Karpas-422 (cell line): Measurements from ENCODE around the gene ARID1B. TPM values are rescaled to one million over a fixed set of nuclear protein-coding genes. Genes with fewer than 3 reads are reported as not detected.

ENCODE experiments used
- DNase-seq: peaks from one replicate; pipeline ENCODE4 v3.0.0-alpha.2; 2015
- H2AFZ ChIP-seq: fragments of 200-600 bp; sonication (generic); 2 replicates; pipeline ENCODE4 v1.6.1; 2014; ENCODE audit warnings: antibody characterized with exemption, low read length, mixed read lengths
- H3K27ac ChIP-seq: fragments of 200-600 bp; sonication (generic); 2 replicates; pipeline ENCODE4 v1.5.1; 2014; ENCODE audit warnings: mild to moderate bottlenecking, low read length, moderate library complexity
- H3K27me3 ChIP-seq: fragments of 200-600 bp; sonication (generic); 2 replicates; pipeline ENCODE4 v1.6.1; 2014; ENCODE audit warnings: low read length, mixed read lengths
- H3K36me3 ChIP-seq: fragments of 200-600 bp; sonication (generic); 2 replicates; pipeline ENCODE4 v1.6.1; 2014; ENCODE audit warnings: low read length, mixed read lengths; ENCODE audit not compliant: insufficient read depth
- H3K4me1 ChIP-seq: fragments of 200-600 bp; sonication (generic); 2 replicates; pipeline ENCODE4 v1.6.1; 2014; ENCODE audit warnings: mild to moderate bottlenecking, low read length, mixed read lengths
- H3K4me2 ChIP-seq: fragments of 200-600 bp; sonication (generic); 2 replicates; pipeline ENCODE4 v1.6.1; 2014; ENCODE audit warnings: low read length, low read depth, mild to moderate bottlenecking; ENCODE audit not compliant: poor library complexity, severe bottlenecking
- H3K4me3 ChIP-seq: fragments of 200-600 bp; sonication (generic); 2 replicates; pipeline ENCODE4 v1.5.1; 2014; ENCODE audit warnings: mild to moderate bottlenecking, antibody characterized with exemption, low read length, mixed read lengths
- H3K79me2 ChIP-seq: fragments of 200-600 bp; sonication (generic); 2 replicates; pipeline ENCODE4 v1.6.1; 2014; ENCODE audit warnings: mild to moderate bottlenecking, low read length, mixed read lengths
- H3K9ac ChIP-seq: fragments of 200-600 bp; sonication (generic); 2 replicates; pipeline ENCODE4 v1.6.0; 2014; ENCODE audit warnings: low read length
- H3K9me2 ChIP-seq: fragments of 200-600 bp; sonication (generic), shearing (Covaris generic); replicated peaks from 2 replicates; pipeline ENCODE4 v1.6.0; 2014; ENCODE audit warnings: mild to moderate bottlenecking, low read length, moderate library complexity; ENCODE audit not compliant: insufficient read depth
- H3K9me3 ChIP-seq: fragments of 300-700, 200-600 bp; sonication (generic); 2 replicates; pipeline ENCODE4 v1.6.1; 2014; ENCODE audit warnings: low read length, mixed read lengths
- H4K20me1 ChIP-seq: fragments of 200-600 bp; sonication (generic); 2 replicates; pipeline ENCODE4 v1.6.1; 2014; ENCODE audit warnings: mild to moderate bottlenecking, antibody characterized with exemption, low read length, low read depth; ENCODE audit not compliant: insufficient read depth
- total RNA-seq: library from RNA; depleted of rRNA; stranded (reverse); fragments of >200 nt; shearing (Covaris generic); gene quantifications from 2 replicates; pipeline ENCODE4 v1.2.3, GENCODE V29; 2014; ENCODE audit warnings: low replicate concordance

ARID1B gene
- total RNA-seq, 1 experiment from 2014 or later = 174 TPM

DNA sequence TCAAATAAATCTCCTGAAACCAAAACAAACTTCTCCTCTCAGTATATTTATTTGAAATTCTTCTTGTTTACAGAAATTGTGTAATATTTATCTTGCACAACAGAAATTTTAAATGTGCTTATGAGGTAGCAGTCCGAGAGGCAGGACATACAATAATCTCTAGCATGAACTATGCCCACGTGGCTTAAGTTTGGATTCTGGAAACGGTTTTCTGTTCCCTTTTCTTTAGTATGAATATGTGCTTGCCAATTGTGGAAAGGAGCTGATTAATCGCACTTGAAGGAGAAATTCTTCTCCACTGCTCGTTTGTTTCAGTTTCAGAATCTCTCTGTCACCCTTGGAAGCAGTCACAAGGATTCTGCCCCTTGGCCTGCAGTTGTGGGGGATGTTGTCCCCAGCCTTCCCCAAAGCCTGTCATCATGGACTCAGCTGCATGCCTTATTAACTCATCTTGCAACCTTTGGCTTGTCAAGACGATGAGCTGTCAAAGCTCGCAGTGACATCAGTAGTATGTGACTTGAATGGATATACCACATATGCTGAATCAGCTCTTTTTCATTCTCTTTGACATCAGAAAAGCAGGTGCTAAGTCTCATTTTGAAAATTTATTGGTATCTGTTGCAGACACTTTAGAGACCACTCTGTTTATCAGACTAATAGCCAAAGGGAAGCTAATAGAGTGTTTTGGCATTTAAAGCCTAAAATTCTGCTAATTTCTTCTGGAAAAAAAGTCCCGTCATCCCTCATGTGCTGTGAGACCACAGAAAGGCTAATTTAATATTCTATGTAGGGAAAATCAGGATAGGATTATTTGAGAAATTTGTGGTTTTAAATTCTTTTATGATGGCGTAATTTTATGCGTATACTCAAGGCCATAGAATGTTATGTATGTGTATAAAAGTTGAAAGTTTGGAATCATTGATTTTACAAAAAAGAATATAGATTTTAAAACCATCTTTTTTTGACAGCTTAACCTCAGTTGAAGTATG, 186.8 kb downstream of the ARID1B start:
- Histone ChIP-seq H4K20me1 (no peaks in the 10 kb centered on the region; the same call in 1 of the 2 replicates), H3K9me2 (no peaks in the 10 kb centered on the region)
- DNase-seq = peak; percentile 59

DNA sequence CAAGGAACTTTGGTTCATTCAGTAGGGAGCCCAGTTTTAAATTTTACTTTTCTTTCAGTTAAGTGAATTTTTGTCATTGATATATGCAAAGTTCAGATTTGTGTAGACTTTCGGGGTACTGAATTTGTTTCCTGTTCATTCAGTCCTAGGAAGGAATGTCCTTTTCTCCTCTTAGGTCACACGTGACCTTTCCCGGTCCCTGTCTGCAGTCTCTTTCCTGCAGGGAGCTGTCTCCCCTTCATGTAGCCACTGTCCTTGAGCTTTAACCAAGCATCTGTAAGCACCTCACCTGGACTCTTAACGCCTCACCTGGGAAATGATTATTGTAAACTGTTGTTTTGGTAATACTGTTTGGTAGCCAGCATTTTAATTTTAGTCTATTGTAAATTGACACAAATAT, 190.7 kb downstream of the ARID1B start:
- Histone ChIP-seq H3K36me3 (no peaks in the 10 kb centered on the region), H3K27ac (peak overlapping the region; percentile 59), H2AFZ (no peak overlapping the region), H3K4me1 (peaks cover 88% of the 10 kb centered on the region), H3K4me2 (peak overlapping the region; percentile 41), H3K27me3 (no peaks in the 10 kb centered on the region), H3K4me3 (no peak overlapping the region), H3K9me3 (no peaks in the 10 kb centered on the region), H4K20me1 (no peaks in the 10 kb centered on the region; the same call in 1 of the 2 replicates), H3K79me2 (peaks cover 100% of the 10 kb centered on the region), H3K9ac (no peak overlapping the region), H3K9me2 (no peaks in the 10 kb centered on the region)
- no peak for DNase-seq

More for the DNA sequence above, 186.8 kb downstream of the ARID1B start:
- H3K9ac ChIP-seq = peak overlapping the region; percentile 29; the same call in 1 of the 2 replicates
- H3K4me2 ChIP-seq = peak overlapping the region; percentile 54
- peaks cover 95% of the 10 kb centered on the region for H3K79me2 ChIP-seq
- no peaks in the 10 kb centered on the region for H3K27me3 ChIP-seq
- no peaks in the 10 kb centered on the region for H3K9me3 ChIP-seq
- peaks cover 58% of the 10 kb centered on the region for H3K4me1 ChIP-seq
- H3K36me3 ChIP-seq = no peaks in the 10 kb centered on the region
- peak overlapping the region; percentile 51 for H3K27ac ChIP-seq
- peak overlapping the region; percentile 20; the same call in 1 of the 2 replicates for H3K4me3 ChIP-seq
- no peak overlapping the region for H2AFZ ChIP-seq

DNA sequence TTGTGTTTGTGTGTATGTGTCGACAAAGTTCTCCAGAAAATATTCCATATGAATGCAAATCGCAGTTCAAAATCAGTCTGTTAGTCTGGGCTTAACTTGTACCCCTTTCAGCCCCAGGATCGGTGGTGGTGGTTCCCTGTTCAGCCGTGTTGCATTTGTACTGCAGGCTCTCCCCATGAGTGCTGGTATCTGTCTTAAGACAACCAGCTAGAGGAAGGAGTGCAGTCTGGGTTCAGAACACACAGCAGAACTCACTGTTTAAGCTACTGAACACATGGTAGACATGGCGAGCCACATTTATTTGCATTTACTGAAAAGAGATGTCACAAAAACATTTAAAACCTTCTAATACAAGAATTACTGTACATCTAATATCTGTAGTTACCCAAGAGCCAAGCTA, 192.1 kb downstream of the ARID1B start:
- Histone ChIP-seq H3K4me3 (no peak overlapping the region), H3K27ac (peak overlapping the region; percentile 59), H3K9me2 (no peaks in the 10 kb centered on the region), H3K36me3 (no peaks in the 10 kb centered on the region), H3K4me1 (peaks cover 88% of the 10 kb centered on the region), H3K9me3 (no peaks in the 10 kb centered on the region), H3K9ac (no peak overlapping the region), H4K20me1 (no peaks in the 10 kb centered on the region; the same call in 1 of the 2 replicates), H3K79me2 (peaks cover 100% of the 10 kb centered on the region), H3K27me3 (no peaks in the 10 kb centered on the region), H2AFZ (no peak overlapping the region), H3K4me2 (peak overlapping the region; percentile 41)
- no peak for DNase-seq

DNA sequence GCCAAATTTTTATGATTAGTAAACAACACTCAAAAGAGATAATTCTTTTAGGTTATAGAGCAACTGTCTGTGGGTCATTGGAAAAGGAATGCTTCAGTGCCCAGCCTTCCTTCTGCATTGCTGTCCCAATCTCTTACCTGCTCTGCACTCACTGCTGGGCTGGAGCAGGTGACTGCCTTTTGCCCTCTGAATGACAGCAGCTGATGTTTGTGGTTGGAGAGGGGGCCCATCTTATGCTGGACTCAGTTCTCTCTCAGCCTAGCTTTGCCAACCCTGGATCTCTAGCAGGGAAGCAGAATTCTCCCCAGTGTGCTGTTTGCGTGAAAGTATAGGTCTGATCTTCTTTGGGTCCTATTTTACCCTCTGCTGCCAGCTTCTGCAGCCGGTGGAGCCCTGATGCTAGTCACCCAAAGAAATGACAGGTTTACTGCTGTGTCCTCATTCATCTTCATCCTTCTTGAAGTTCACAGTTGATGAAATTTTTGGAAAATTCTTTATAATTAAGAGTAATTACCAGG, 193.5 kb downstream of the ARID1B start:
- H4K20me1 ChIP-seq = no peaks in the 10 kb centered on the region; the same call in 1 of the 2 replicates
- no peaks in the 10 kb centered on the region for H3K27me3 ChIP-seq
- no peak for DNase-seq
- H3K27ac ChIP-seq = peak overlapping the region; percentile 95
- peaks cover 100% of the 10 kb centered on the region for H3K79me2 ChIP-seq
- H3K4me1 ChIP-seq = peaks cover 88% of the 10 kb centered on the region
- H3K36me3 ChIP-seq = no peaks in the 10 kb centered on the region
- peak overlapping the region; percentile 4 for H3K4me2 ChIP-seq
- H2AFZ ChIP-seq = no peak overlapping the region
- H3K9me3 ChIP-seq = no peaks in the 10 kb centered on the region
- H3K9ac ChIP-seq = no peak overlapping the region
- no peak overlapping the region for H3K4me3 ChIP-seq
- H3K9me2 ChIP-seq = no peaks in the 10 kb centered on the region

DNA sequence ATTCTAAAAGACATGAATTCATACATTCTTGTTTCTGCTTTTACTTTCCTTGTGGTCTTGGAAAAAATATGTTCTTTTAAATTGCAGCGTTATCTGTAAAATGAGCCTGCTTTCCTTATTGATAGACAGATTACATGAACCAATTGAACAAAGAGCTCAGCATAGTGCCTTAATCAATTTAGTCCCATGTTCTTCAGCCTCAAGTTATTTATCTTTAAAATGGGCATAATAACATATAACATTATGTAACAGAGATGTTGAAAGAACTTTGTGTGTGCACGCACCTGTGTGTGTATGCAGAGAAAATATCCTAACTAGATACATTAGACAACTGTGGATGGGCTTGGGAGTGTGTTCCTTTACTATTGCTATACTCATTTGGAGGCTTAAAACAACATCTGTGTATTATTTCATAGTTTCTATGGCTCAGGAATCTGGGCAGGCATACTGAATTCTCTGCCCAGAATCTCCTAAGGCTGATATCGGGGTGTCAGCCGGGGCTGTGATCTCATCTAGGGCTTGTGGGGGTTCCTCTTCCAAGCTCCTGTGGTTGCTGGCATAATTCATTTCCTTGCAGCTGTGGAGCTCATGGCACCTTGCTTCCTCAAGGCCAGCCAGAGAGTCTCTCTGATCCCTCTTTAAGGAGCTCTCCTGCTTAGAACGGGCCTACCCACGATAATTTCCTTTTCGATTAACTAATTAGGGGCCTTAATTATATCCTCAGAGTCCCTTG, 194.1 kb downstream of the ARID1B start:
- H3K36me3 ChIP-seq = no peaks in the 10 kb centered on the region
- H4K20me1 ChIP-seq = no peaks in the 10 kb centered on the region; the same call in 1 of the 2 replicates
- no peak overlapping the region for H3K4me3 ChIP-seq
- peaks cover 100% of the 10 kb centered on the region for H3K79me2 ChIP-seq
- H3K4me2 ChIP-seq = peak overlapping the region; percentile 86
- H3K27me3 ChIP-seq = no peaks in the 10 kb centered on the region
- H3K9ac ChIP-seq = no peak overlapping the region
- DNase-seq = no peak
- H3K9me3 ChIP-seq = no peaks in the 10 kb centered on the region
- peak overlapping the region; percentile 95 for H3K27ac ChIP-seq
- H3K4me1 ChIP-seq = peaks cover 91% of the 10 kb centered on the region
- no peaks in the 10 kb centered on the region for H3K9me2 ChIP-seq
- H2AFZ ChIP-seq = no peak overlapping the region

DNA sequence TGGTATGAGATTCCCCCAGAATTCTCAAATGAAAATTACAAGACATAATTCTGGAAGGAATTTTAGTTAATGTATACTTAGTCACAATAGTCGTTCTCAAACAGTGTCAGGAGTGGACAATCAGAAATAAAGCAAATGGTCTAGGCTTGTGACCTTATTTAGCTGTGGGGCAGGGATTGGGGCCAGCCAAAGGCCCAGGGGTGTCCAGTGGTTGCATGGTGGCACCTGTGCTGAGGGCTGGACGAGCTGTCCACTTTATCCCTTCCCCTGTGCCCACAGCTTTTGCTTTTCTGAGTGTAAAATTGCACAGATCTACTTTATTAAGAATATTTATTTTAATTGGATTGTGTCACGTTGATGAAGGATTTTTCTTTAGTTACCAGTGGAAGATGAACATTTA, 195.0 kb downstream of the ARID1B start:
- Histone ChIP-seq H2AFZ (no peak overlapping the region), H3K9me3 (no peaks in the 10 kb centered on the region), H3K79me2 (peaks cover 100% of the 10 kb centered on the region), H3K4me2 (peak overlapping the region; percentile 86), H3K27ac (peak overlapping the region; percentile 95), H3K4me1 (peaks cover 95% of the 10 kb centered on the region), H4K20me1 (no peaks in the 10 kb centered on the region; the same call in 1 of the 2 replicates), H3K9me2 (no peaks in the 10 kb centered on the region), H3K27me3 (no peaks in the 10 kb centered on the region), H3K4me3 (no peak overlapping the region), H3K9ac (peak overlapping the region; percentile 10; the same call in 1 of the 2 replicates), H3K36me3 (no peaks in the 10 kb centered on the region)
- DNase-seq = no peak

DNA sequence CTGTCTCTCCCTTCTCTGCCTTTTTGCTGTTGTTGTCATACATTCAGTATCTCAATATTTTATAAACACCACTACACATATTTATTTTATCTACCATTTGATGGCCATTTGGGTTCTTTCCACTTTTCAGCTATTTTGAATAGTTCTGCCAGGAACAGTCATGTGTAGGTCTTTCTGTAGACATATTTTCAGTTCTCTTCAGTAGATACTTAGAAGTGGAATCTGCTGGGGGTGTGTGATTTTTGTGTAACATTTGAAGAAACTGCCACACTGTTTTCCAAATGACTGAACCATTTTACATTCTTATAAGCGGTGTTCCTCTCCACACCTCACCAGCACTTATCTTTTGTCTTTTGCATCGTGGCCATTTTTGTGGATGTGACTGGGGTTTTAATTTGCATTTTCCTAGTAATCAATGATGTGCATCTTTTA, 197.7 kb downstream of the ARID1B start:
- peaks cover 96% of the 10 kb centered on the region for H3K4me1 ChIP-seq
- H3K27me3 ChIP-seq = no peaks in the 10 kb centered on the region
- peak overlapping the region; percentile 95 for H3K27ac ChIP-seq
- no peaks in the 10 kb centered on the region for H3K9me3 ChIP-seq
- H3K9me2 ChIP-seq = no peaks in the 10 kb centered on the region
- H2AFZ ChIP-seq = no peak overlapping the region
- peak overlapping the region; percentile 69 for H3K4me3 ChIP-seq
- peak overlapping the region; percentile 86 for H3K4me2 ChIP-seq
- DNase-seq = peak; percentile 90
- peaks cover 100% of the 10 kb centered on the region for H3K79me2 ChIP-seq
- no peaks in the 10 kb centered on the region for H4K20me1 ChIP-seq
- peak overlapping the region; percentile 81 for H3K9ac ChIP-seq
- no peaks in the 10 kb centered on the region for H3K36me3 ChIP-seq
